Measurements from ENCODE around the gene DAZAP1. TPM values are rescaled to one million over a fixed set of nuclear protein-coding genes. Genes with fewer than 3 reads are reported as not detected.

DAZAP1 gene
- total RNA-seq, 2 donors from 2014 or later: 154 to 179 TPM

DNA sequence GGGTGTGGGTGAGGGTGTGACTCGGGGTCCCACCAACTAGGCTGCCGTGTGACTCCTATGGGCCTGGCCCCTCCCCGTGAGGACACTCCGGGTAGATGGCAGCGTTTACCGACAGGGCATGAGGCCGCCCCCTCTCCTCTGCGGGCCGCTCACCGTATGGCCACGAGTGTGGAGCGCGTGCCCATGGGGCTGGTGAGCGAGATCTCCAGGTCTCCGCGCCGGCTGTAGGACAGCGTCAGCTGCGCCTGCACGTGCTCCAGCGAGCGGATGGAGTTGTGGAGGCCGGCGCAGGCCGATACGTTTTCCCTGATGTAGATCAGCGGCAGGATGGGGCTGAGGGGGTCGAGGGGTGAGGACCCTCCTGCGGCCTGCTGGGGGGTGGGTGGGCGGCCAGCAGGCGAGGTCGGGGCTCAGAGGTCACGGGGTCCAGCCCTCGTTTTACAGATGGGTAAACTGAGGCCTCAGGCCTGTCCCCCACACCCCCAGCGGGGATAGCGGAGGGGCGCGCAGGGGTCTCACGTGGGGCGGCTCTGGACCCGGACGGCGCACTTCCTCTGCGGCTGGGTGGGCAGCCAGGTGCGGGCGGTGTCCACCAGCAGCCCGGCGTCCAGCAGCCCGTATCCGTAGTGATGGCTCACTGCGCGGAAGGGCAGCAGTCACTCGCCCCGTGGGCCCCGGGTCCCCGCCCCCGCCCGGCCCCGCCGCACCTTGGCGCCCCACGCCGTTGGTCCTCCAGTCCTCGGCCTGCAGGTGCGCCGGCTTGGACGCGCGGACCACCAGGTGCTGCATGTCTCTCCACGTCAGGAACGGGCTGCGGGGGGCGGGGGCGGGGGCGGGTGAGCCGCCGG lies 76.0 kb downstream of the DAZAP1 start:
- 95 to 97% methylated on average over 42 to 77 of the region's 77 CpGs for WGBS, 2 experiments (ENCODE audit: insufficient coverage in 1 of 2, insufficient read length in 1 of 2)
- H3K4me1 ChIP-seq (ENCODE audit: control insufficient read depth, insufficient read depth, low read length): no peaks in the 10 kb centered on the region
- no peak for DNase-seq
- Mint-ChIP-seq H3K27me3 (ENCODE audit: insufficient read depth) (no peaks in the 10 kb centered on the region), H3K36me3 (ENCODE audit: low read depth) (peaks cover 3% of the 10 kb centered on the region), H3K9me3 (no peaks in the 10 kb centered on the region), H3K4me3 (no peak overlapping the region), H3K4me1 (no peaks in the 10 kb centered on the region), H3K27ac (no peak overlapping the region)
- no peak overlapping the region for H3K27ac ChIP-seq (ENCODE audit: low read depth, low read length)
- no peak overlapping the region for H3K9ac ChIP-seq (ENCODE audit: extremely low read depth, low read length, poor library complexity, severe bottlenecking)
- TF ChIP-seq, protein P1, sequence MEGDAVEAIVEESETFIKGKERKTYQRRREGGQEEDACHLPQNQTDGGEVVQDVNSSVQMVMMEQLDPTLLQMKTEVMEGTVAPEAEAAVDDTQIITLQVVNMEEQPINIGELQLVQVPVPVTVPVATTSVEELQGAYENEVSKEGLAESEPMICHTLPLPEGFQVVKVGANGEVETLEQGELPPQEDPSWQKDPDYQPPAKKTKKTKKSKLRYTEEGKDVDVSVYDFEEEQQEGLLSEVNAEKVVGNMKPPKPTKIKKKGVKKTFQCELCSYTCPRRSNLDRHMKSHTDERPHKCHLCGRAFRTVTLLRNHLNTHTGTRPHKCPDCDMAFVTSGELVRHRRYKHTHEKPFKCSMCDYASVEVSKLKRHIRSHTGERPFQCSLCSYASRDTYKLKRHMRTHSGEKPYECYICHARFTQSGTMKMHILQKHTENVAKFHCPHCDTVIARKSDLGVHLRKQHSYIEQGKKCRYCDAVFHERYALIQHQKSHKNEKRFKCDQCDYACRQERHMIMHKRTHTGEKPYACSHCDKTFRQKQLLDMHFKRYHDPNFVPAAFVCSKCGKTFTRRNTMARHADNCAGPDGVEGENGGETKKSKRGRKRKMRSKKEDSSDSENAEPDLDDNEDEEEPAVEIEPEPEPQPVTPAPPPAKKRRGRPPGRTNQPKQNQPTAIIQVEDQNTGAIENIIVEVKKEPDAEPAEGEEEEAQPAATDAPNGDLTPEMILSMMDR (conservative IDR thresholded peaks at IDR 0.05): no peak
- H3K36me3 ChIP-seq (ENCODE audit: control insufficient read depth, insufficient read depth, low read length): no peaks in the 10 kb centered on the region
- no peak overlapping the region for H3K4me3 ChIP-seq (ENCODE audit: low read length)
- H3K27me3 ChIP-seq (ENCODE audit: control insufficient read depth, insufficient read depth, low read length, poor library complexity, severe bottlenecking): no peaks in the 10 kb centered on the region
- H3K9me3 ChIP-seq (ENCODE audit: control insufficient read depth, low read length): no peaks in the 10 kb centered on the region

DNA sequence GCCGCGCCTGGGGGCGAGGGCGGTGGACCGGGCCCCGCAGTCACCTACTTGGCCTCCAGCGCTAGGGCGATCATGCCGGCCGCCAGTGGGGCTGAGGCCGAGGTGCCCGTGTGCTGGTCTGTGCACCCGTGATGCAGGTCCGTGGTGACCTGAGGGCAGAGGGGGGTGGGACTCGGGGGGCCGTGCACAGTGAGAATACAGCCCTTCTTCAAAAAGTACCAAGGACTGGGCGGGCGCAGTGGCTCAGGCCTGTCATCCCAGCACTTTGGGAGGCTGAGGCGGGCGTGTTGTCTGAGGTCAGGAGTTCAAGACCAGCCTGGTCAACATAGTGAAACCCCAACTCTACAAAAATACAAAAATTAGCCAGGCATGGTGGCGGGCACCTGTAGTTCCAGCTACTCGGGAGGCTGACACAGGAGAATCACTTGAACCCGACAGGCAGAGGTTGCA lies 76.6 kb downstream of the DAZAP1 start:
- no peak overlapping the region for H3K9ac ChIP-seq (ENCODE audit: extremely low read depth, low read length, poor library complexity, severe bottlenecking)
- peaks cover 3% of the 10 kb centered on the region for H3K36me3 Mint-ChIP-seq (ENCODE audit: low read depth)
- WGBS, 2 experiments (ENCODE audit: insufficient coverage in 1 of 2, insufficient read length in 1 of 2): 94 to 95% methylated on average over 13 to 23 of the region's 23 CpGs
- H3K9me3 Mint-ChIP-seq: no peaks in the 10 kb centered on the region
- no peaks in the 10 kb centered on the region for H3K27me3 Mint-ChIP-seq (ENCODE audit: insufficient read depth)
- no peaks in the 10 kb centered on the region for H3K36me3 ChIP-seq (ENCODE audit: control insufficient read depth, insufficient read depth, low read length)
- no peaks in the 10 kb centered on the region for H3K4me1 ChIP-seq (ENCODE audit: control insufficient read depth, insufficient read depth, low read length)
- no peak for DNase-seq
- no peaks in the 10 kb centered on the region for H3K9me3 ChIP-seq (ENCODE audit: control insufficient read depth, low read length)
- H3K27me3 ChIP-seq (ENCODE audit: control insufficient read depth, insufficient read depth, low read length, poor library complexity, severe bottlenecking): no peaks in the 10 kb centered on the region
- H3K4me3 Mint-ChIP-seq: no peak overlapping the region
- TF ChIP-seq, protein P1 (conservative IDR thresholded peaks at IDR 0.05): no peak
- no peak overlapping the region for H3K27ac ChIP-seq (ENCODE audit: low read depth, low read length)
- H3K4me3 ChIP-seq (ENCODE audit: low read length): no peak overlapping the region
- no peaks in the 10 kb centered on the region for H3K4me1 Mint-ChIP-seq
- no peak overlapping the region for H3K27ac Mint-ChIP-seq

Other genes with a start within 250 kb of the DAZAP1 start
- gene SBNO2, start 233.3 kb upstream of the DAZAP1 start, total RNA-seq: 10 to 100 TPM; 43.3 to 50.4 TPM
- gene STK11, start 201.8 kb upstream of the DAZAP1 start, total RNA-seq: 10 to 100 TPM; 78.8 to 81.4 TPM
- gene CBARP, start 169.6 kb upstream of the DAZAP1 start, total RNA-seq: 10 to 100 TPM; 21.5 to 28.5 TPM
- gene ATP5F1D, start 165.8 kb upstream of the DAZAP1 start, total RNA-seq: 100 to 1,000 TPM; 144 to 159 TPM
- 100 to 1,000 TPM; 183 to 185 TPM for gene MIDN, start 159.0 kb upstream of the DAZAP1 start, total RNA-seq
- 100 to 1,000 TPM; 282 to 301 TPM for gene CIRBP, start 138.3 kb upstream of the DAZAP1 start, total RNA-seq
- 10 to 100 TPM; 45.1 to 46.0 TPM for gene FAM174C, start 132.1 kb upstream of the DAZAP1 start, total RNA-seq
- gene EFNA2, start 121.7 kb upstream of the DAZAP1 start, total RNA-seq: 10 to 100 TPM; 28.6 to 30.7 TPM
- 10 to 100 TPM; 57.0 to 62.5 TPM for gene NDUFS7, start 23.7 kb upstream of the DAZAP1 start, total RNA-seq
- 10 to 100 TPM; 38.4 to 49.6 TPM for gene GAMT, start 6.0 kb upstream of the DAZAP1 start, total RNA-seq
- 1,000 to 10,000 TPM; 1,298 to 1,321 TPM for gene RPS15, start 30.8 kb downstream of the DAZAP1 start, total RNA-seq
- under 1 TPM; 0.38 to 0.57 TPM for gene APC2, start 42.5 kb downstream of the DAZAP1 start, total RNA-seq
- gene C19orf25, start 71.6 kb downstream of the DAZAP1 start, total RNA-seq: 10 to 100 TPM; 40.0 to 51.1 TPM
- gene PCSK4, start 82.8 kb downstream of the DAZAP1 start, total RNA-seq: 10 to 100 TPM; 25.2 to 31.6 TPM
- 10 to 100 TPM; 24.7 to 49.4 TPM for gene REEP6, start 83.6 kb downstream of the DAZAP1 start, total RNA-seq
- gene ADAMTSL5, start 105.4 kb downstream of the DAZAP1 start, total RNA-seq: 1 to 10 TPM; 4.1 to 4.8 TPM
- gene PLK5, start 116.5 kb downstream of the DAZAP1 start, total RNA-seq: under 1 TPM in 1 of 2 donors, not detected in 1; 0.48 TPM
- gene MEX3D, start 160.7 kb downstream of the DAZAP1 start, total RNA-seq: 100 to 1,000 TPM in 1 of 2 donors, 10 to 100 TPM in 1; 94.1 to 103 TPM
- 100 to 1,000 TPM; 108 TPM for gene MBD3, start 185.3 kb downstream of the DAZAP1 start, total RNA-seq
- 100 to 1,000 TPM; 171 to 195 TPM for gene UQCR11, start 197.9 kb downstream of the DAZAP1 start, total RNA-seq
- 100 to 1,000 TPM; 233 to 268 TPM for gene TCF3, start 245.0 kb downstream of the DAZAP1 start, total RNA-seq

Measured in endodermal cell (in vitro differentiated cells).